NCI-H526 (cell line): Measurements from ENCODE around the gene SRSF5.
"Not testable (repeated sequence)": the region's sequence is repeated elsewhere in the genome, so short reads cannot be mapped to it uniquely, and the experiment has no call there.

Experiments used
- DNase-seq, 2 experiments: peaks; one replicate each; lab custom pipeline; 2025; lab: John Stamatoyannopoulos, UW

The SRSF5 gene

DNA sequence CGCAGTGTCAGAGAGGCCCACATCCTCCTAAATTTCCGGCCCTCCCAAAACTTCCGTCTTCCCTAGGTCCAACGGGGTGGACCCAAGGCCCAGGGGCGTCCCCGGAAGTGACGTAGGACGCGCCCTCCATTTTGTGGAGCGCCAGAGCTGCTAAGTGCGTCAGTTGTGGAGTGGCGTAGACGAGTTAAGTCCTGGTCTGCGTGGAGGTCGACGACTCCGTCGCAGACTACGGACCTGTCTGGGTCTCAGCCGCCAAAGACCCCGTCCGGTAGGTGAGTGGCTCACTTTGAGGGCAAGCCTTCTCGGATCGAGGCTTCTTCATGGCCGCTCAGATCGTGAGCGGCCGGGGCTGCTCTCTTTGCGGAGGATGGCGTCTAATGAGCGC, at the start of gene SRSF5:
SRSF5 (plus strand) TSS at position 159 of the 385 bp plus-strand sequence. CDS start 1,015 bp downstream, outside the sequence.
- peak; percentile 92 to 95 for DNase-seq

DNA sequence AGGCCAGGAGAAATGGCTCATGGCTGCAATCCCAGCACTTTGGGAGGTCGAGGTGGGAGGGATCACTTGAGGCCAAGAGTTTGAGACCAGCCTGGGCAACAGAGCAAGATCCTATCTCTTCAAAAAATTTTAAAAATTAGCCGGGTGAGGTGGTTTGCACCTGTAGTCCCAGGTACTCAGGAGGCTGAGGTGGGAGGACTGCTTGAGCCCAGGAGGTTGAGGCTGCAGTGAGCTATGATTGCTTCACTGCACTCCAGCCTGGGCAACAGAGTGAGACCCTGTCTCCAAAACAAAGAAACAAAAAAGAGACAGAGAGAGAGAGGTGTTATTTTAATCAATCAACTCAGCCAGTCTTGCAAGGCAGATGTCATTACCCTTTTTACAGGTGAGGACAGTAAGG, 48.3 kb upstream of the SRSF5 start:
- not testable (repeated sequence) for DNase-seq

DNA sequence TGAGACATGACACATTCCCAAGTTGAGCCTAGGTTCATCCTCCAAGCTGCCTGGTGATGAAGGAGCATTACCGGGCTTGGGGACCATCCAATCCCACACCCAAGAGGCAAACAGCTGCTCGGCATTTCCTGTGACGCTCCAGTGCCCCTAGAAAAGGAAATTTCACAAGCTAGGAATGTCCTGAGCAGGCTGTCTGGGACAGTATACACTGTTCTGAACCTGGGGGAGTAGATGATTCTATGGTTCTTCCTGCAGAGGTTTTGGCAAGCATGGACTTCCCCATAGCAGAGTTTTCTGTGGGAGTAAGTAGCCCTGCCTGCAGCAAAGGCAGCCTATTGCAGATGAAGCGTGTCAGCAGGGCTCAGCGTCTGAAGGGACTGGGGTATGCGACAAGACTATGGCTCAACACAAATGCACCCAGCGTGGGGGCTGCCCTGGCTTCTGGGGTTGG, 47.4 kb upstream of the SRSF5 start:
- no peak for DNase-seq

DNA sequence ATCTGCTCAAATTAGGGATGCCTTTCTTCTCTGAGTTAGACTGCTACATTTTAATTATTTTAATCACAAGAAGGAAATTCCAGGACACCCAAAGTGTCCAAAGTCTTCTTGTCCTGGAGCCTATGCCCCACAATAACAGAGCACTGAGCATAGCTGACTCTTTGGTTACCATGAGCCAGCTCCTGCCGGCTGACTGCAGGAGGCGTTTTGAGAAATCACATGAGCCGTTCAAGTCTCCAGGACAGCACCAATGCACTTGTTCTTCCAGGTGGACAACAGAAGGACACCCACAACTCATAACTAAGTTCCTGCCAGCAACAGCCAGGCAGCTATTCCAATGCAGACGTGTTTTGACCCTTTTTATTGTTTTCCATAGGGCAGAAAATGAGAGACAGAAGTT, 46.0 kb upstream of the SRSF5 start:
- DNase-seq, result no peak

DNA sequence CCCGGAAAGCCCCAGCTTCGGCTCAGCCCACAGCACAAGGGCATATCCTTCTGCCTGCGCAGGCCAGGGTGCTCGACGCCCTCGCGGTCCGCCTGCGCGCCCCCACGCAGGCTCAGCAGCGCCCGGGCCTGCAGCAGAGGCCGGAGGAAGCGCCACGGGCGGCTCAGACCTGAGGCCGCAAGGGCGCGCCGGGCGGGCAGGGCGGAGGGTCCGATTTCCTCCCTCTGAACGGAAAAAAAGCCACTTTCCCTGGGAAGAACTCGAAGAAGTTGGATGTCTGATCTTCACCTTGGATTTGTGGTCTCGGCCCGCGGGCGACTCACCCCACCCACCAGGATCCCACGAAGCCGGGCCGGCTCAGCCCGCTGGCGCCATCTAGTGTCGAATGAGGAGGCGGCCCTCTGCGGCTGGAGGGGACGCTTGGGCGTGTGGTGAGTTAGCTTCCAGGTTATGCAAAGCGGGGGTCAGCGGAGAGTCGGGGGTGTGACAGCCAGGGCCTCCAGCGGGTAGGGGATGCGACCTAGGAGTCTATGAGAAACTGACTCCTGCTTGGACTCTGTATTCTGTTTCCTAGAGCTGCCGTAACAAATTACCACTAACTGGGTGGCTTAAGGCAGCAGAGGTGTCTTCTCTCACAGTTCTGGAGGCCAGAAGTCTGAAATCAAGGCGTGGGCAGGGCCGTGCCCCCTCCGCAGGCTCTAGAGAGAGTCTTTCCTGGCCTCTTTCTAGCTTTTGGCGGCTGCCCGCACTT, 40.0 kb upstream of the SRSF5 start:
- DNase-seq, result peak; percentile 37 to 81

DNA sequence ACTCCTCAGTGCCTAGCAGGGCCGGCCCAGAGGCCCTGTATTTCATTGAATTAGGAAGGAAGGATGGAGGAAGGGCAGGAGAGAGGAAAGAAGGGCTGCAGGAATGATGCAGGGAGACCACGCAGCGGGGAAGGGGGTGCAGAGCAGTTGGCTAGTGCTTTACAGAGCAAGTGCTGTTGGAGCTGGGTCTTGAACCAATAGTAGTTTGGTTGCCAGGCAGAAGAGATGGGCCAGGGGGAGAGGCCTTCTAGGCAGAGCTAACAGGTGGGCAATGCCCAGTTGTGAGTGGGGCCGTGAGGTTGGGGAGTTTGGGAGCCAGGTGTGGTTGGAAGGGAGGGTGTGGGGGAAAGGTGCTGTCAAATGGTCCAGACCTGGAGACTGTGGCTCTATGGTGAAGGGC, 39.1 kb upstream of the SRSF5 start:
- no peak for DNase-seq

DNA sequence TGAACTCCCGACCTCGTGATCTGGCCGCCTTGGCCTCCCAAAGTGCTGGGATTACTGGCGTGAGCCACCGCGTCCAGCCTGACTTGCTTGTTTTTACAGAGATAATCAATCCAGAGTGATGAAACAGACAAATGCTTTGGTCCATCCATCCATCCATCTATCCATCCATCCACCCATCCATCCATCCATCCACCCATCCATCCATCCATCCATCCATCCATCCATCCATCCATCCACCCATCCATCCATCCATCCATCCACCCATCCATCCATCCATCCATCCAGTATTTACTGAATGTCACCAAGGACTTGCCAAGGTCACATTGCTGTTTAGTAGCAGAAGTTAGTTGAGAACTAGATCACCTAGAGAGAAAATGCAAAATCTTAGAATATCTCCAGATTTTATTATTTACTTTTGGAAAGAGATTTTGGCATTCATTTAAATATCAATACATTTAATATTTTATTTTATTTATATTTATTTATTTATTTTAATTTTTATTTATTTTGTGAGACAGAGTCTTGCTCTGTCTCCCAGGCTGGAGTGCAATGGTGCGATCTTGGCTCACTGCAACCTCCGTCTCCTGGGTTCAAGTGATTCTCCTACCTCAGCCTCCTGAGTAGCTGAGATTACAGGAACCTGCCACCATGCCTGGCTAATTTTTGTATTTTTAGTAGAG, 34.9 kb upstream of the SRSF5 start:
- not testable (repeated sequence) for DNase-seq

DNA sequence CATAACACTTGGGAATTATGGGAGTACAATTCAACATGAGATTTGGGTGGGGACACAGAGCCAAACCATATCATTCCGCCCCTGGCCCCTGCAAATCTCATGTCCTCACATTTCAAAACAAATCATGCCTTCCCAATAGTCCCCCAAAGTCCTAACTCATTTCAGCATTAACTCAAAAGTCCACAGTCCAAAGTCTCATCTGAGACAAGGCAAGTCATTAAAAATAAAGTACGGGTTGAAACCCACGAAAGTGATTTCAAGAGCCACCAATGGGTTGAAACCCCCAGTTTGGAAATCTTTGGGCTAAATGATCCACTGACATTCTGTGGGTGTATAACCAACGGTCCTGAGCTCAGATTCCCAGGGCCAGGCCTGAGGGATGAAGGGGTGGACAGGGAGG, 30.5 kb upstream of the SRSF5 start:
- not testable (repeated sequence) for DNase-seq

DNA sequence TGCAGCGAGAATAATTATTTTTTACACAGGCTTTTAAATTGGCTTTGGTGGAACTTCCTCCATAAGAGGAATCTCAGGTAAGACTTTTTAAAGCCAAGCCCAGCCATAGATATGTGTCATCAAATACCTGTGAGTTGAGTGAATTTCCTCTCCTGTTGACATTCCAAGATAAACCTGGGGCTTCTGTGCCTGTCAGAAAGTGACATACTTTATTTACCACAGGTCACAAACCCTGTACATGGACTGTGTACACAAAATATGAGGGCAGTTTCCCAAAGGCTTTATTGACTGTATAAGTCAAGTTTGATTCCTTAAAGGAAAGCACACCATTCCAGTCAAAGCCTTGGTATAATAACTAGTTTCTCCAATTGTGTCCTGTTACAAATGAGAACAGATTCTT, 25.9 kb upstream of the SRSF5 start:
- DNase-seq, result no peak

DNA sequence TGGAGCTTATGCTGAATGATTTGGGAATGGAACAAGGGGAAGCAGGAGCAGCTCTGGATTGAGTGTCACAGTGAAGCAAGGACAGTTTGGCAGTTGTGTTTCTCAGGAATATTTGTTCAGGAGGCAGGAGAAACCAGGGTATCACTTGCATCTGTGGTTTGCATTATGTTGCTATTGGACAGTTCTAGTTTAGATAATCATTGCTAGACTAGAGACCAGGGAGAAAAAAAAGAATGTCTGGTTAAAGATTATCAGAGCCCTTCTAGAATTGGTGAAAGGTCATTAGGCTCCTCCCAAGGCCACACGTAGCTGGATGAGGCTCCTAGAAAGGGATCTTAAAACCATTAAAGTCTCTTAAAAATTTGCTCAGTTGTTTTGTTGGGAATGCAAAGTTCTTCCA, 17.0 kb upstream of the SRSF5 start:
- no peak for DNase-seq

DNA sequence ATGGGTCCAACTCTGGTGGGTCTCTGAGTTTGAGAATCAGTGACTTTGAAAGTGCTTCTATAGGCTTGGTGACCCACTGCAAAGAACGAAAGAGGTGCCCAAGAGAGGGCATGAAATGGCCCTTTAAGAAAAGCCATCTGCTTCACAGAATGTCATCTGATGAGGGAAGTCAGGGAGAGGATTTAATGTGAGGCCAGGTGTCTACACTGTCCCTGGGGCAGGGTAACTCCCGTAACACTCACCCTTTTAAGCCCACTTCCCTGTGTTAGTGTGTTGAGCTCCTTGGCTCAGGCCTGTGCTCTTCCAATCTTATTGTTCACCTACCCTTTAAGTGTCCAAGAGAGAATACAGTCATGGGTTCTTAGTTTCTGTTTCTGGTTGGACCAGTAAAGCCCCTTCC, 16.4 kb upstream of the SRSF5 start:
- no peak for DNase-seq

DNA sequence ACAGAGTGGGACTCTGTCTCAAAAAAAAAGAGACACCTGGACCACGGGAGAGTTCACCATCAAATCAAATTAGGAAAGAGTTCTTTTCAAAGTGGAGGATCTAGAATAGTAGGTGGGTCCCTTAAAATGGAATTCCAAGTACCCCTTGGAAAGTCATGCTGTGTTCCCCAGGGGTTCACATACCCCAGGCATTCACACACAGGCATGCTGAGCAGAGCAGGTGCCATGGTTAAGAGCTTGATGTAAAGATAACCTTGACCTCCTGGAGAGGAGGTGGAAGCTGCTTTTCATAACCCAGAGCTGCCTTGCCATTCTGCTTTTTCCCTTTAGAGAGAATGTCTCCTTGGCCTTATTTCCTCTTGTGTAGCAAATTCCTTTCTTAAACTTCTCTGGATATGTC, 14.2 kb upstream of the SRSF5 start:
- DNase-seq, result no peak

DNA sequence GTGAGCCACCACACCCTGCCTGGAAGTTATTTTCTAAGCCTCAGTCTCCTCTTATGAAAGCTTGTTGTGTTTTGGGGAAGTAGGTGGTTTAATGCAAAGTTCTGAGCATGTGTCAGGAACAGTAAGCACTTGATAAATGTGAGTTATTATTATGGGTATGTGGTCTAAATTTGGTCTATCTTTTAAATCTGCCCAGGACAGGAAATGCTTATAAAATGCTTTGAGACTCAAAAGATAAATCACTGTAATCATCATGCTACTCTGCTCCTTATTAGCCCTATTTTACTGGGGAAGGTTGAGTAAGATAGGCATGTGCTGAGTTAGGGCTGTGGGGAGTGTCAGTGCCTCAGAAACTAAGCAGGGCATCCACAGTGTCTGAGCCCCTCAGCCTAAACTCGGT, 13.1 kb upstream of the SRSF5 start:
- DNase-seq, result no peak

DNA sequence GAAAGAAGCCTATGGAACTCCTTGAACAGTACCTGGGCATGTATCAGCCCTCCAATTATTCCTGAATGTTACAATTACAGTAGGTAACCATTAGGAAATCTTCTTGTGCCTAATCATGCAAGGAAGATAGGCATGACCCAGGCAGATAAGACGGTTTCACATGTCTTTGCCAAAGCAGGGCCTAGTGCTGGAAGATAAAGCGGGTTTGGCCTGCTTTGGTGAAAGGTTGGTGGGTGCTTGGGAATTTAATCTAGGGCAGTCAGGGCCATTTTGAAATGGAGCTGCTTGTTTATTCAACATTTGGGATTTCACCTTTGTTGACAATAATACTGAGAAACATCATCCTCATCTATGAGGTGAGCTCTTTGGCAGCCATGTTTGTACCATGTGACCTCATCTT, 12.5 kb upstream of the SRSF5 start:
- DNase-seq, result no peak

DNA sequence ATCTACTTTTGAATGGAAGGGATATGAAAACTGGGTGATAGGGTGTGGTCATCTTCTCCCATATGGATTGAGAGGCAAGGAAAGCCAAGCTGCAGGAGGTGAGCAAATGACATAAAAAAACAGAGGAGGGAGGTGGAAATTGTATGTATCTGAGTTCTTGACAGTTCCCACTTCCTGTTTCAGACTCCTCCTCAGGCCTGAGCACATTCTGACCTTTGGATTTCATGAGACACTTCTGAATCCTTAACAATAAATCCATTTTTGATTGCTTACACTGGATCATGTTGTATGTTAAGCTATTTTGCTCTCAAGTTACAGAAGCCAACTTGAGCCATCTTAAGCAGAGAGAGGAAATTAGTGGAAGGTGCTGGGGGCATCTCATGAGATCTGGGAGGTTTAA, 11.6 kb upstream of the SRSF5 start:
- DNase-seq, result no peak

DNA sequence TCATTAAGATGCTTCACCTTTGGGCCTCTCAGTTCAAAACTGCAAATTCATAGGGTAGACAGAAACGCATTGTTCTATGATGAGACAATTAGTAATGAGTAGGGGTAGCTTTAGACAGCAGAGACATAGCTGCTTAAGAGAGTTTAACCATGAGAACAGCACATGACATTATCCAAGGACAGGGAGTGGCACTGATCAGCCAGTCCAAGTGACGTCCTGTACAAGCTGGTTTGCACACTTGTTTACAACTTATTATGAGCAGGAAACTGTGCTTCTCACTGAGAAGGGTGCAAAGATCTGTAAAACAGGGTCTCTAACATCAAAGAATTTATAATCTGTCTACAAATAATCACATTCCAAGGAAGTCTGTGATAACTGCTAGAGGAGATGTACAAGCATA, 11.2 kb upstream of the SRSF5 start:
- DNase-seq, result no peak

DNA sequence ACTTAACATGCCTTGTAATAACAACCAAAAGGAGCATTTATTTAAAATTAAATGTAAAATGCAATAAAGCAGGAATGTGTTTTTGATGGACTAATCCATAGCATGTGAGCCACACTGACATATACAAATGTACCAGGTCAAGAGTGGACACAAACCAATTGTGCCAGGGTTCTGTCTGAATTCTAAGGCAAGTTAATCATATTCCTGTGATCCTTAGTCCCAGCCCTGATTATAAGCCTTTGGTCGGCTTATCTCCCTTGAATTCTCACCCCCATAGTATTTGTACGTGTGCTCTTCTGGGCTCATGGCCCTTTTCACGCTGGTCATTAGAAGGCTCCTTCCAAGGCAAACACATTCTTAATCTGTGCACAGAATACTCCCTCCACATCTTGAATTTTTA, 10.6 kb upstream of the SRSF5 start:
- no peak for DNase-seq

DNA sequence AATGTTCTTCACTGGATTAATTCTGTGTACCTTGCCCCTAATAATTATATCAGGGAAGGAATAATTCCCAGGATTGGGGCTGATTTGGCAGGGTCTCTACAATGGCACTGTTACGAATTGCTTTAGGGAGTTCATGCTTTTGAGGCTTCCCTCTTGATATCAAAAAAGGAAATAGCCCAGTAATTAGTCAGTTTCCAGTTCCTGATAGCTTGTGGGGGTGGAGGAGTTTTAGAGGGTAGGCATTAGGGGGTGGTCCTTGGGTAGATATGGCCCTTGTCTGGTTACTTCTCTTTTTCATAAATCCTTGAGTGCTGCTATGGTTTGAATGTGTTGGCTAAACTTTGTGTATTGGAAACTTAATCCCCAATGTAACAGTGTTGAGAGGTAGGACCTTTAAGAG, 6.1 kb upstream of the SRSF5 start:
- no peak for DNase-seq

DNA sequence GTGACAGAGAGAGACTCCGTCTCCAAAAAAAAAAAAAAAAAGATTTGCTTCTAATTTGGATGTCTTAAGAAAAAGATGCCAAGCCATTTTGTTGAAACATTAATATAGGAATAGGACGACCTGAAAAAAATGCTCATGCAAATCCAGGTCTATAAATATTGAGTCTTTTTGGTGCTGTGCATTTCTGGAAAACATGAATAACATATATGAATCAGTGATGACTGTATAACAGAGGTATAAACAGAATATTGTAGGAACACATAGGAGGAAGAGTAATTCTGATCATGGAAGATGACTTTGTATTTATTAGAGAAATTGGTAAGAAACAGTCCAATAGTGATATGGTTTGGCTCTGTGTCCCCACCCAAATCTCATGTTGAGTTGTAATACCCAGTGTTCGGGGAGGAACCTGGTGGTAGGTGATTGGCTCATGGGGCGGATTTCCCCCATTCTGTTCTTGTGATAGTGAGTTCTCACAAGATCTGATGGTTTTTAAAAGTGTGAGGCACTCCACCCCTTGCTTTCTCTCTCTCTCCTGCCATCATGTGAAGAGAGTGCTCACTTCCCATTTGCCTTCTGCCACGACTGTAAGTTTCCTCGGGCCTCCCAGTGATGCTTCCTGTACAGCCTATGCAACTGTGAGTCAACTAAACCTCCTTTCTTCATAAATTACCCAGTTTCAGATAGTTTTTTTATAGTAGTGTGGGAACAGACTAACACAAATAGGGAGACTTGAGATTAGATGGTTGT, 3.0 kb upstream of the SRSF5 start:
- no peak for DNase-seq

DNA sequence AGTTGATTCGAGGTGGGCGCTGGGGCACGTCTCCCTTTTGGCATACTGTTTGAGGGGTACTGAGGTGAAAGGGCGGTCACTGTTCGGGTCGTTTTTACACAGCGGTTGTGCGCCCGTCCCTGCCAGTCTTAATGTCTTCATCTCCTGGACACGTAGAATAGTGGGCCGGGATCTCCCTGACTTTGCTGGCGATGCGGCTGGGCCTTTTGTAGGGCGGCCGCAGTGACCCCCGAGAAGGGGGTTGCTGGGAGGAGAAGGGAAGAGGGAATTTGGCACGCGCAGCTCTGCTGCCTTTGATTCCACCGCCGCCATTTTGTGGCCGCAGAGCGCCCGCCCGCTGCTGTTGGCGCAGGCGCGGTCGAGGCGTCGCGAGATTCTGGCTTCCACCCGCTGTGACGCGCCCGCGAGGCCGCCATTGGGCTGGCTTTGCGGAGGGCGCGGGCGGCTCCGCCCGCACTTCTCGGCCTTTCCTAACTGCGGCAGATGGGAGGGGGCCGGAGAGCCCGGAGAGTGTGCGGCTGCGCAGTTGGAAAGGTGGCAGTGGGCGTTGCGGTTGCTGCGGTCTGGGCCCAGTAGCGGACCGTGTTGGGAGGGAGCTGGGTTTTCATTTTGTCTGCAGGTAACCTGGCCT, 542 bp downstream of the SRSF5 start:
- DNase-seq, result peak; percentile 77 to 96

DNA sequence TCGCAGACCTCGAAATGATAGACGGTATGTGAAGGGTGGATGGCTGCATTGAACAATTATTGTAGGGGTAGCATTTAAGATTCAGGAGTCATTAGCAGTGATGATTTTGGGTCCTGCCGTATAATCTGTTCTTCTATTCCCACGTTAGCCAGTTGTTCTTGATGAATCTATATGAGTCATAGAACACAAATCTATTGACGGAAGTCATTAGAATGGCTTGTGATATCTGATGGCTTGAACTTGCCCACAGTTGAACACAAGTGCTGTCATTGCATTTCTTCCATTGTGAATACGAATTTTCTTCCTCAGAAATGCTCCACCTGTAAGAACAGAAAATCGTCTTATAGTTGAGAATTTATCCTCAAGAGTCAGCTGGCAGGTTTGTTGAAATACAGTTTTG, 1.9 kb downstream of the SRSF5 start:
- no peak for DNase-seq

DNA sequence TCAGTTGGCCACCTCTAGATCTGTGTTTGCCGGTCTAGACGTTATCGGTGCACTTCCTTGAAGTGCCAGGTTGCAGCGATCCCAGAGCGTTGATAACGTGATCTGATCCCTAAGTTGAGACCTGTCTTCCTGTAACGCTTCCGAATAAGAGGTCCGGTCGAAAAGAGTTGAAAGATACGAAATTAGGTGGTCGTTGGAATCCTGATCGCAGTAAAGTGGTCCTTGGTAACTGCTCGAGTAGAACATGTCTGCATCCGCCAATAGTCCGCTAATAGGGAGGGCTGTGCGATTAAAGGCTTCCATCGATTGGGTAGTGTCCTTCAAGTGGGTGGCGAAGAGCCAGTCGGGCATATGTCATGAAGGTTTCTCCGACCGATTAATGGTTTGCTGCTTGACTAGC, 2.7 kb downstream of the SRSF5 start:
- DNase-seq, result no peak

DNA sequence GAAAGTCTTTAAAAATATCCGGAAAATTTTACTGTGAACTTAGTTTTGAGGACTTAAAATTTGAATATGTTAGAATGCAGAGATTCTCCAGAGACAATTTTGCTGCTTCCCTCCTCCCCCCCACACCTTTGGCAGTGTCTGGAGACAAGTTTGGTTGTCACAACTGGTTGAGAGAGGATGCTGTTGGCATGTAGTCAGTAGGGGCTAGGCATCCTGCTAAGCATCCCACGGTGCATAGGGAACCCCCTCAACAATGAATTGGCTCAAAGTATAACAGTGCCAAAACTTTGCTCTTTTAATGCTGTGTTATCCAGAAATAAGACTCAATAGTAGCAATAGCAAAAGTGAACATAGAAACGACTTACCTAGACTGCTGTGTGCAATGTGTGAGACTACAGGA, 3.6 kb downstream of the SRSF5 start:
- DNase-seq, result no peak
